Measurements from ENCODE around the gene MLYCD. TPM values are rescaled to one million over a fixed set of nuclear protein-coding genes. Genes with fewer than 3 reads are reported as not detected.

MLYCD gene
- total and polyA plus RNA-seq, 7 donors: 8.3 to 21.6 (median 14.7) TPM

- peaks cover 6 to 44% of the 10 kb centered on the region in 2 donors for H3K36me3 ChIP-seq (ENCODE audit: insufficient read depth in 1 of 2, low read depth in 1 of 2)
- peak overlapping the region; percentile 5 for H3K27ac ChIP-seq
- no peaks in the 10 kb centered on the region for H3K27me3 ChIP-seq (ENCODE audit: insufficient read depth in 3 of 3, low read length in 2 of 3)
- no peak overlapping the region for H3K4me3 ChIP-seq
- H3K4me1 ChIP-seq: peaks cover 29% of the 10 kb centered on the region
- H3K9me3 ChIP-seq: no peaks in the 10 kb centered on the region
- DNase-seq: peak; percentile 81 to 85
- intact Hi-C loops (cut with DNase I): loop anchor here (5.0 to 10.0 kb wide), 3 partner anchors 106 to 228 kb away; partner anchors contain the start of gene TAF1C (in 1 of the 2)
- TF ChIP-seq CTCF (IDR thresholded peaks at IDR 0.05): peak; percentile 61
- no peak for ATAC-seq
- WGBS, 3 donors: 48 to 56% (median 55%) methylated on average over 22 of the region's 22 CpGs
These were observed 57.7 kb downstream of the MLYCD start for GRCh38 chr16:83956336-83957289.

GRCh38 chr16:83957296-83957855 is 58.5 kb downstream of the MLYCD start:
- H3K4me1 ChIP-seq: peaks cover 26% of the 10 kb centered on the region
- H3K27ac ChIP-seq: peak overlapping the region; percentile 5
- H3K9me3 ChIP-seq: no peaks in the 10 kb centered on the region
- no peak for TF ChIP-seq CTCF (IDR thresholded peaks at IDR 0.05)
- intact Hi-C loops (cut with DNase I): loop anchor here (5.0 to 10.0 kb wide), 3 partner anchors 105 to 227 kb away; partner anchors contain the start of gene TAF1C (in 1 of the 2)
- no peak for DNase-seq
- H3K4me3 ChIP-seq: no peak overlapping the region
- H3K36me3 ChIP-seq (ENCODE audit: insufficient read depth in 1 of 2, low read depth in 1 of 2): peaks cover 7 to 51% of the 10 kb centered on the region in 2 donors
- 88 to 95% (median 89%) methylated on average over 14 of the region's 14 CpGs for WGBS, 3 donors
- H3K27me3 ChIP-seq (ENCODE audit: insufficient read depth in 3 of 3, low read length in 2 of 3): no peaks in the 10 kb centered on the region
- ATAC-seq: no peak

GRCh38 chr16:83958137-83958845 is 59.4 kb downstream of the MLYCD start:
- DNase-seq: no peak
- no peak for ATAC-seq
- WGBS, 3 donors: 82 to 88% (median 88%) methylated on average over 21 of the region's 21 CpGs
- Histone ChIP-seq H3K4me1 (peaks cover 22% of the 10 kb centered on the region), H3K27me3 (ENCODE audit: insufficient read depth in 3 of 3, low read length in 2 of 3) (no peaks in the 10 kb centered on the region), H3K9me3 (no peaks in the 10 kb centered on the region), H3K27ac (peak overlapping the region; percentile 24), H3K36me3 (ENCODE audit: insufficient read depth in 1 of 2, low read depth in 1 of 2) (peaks cover 12 to 61% of the 10 kb centered on the region in 2 donors), H3K4me3 (no peak overlapping the region)
- intact Hi-C loops (cut with DNase I): loop anchor here (5.0 to 10.0 kb wide), 3 partner anchors 104 to 227 kb away; partner anchors contain the start of gene TAF1C (in 1 of the 2)
- no peak for TF ChIP-seq CTCF (IDR thresholded peaks at IDR 0.05)

GRCh38 chr16:83958846-83959565 is 60.1 kb downstream of the MLYCD start:
- Histone ChIP-seq H3K36me3 (ENCODE audit: insufficient read depth in 1 of 2, low read depth in 1 of 2) (peaks cover 12 to 68% of the 10 kb centered on the region in 2 donors), H3K27me3 (ENCODE audit: insufficient read depth in 3 of 3, low read length in 2 of 3) (no peaks in the 10 kb centered on the region), H3K4me1 (peaks cover 22% of the 10 kb centered on the region), H3K4me3 (no peak overlapping the region), H3K9me3 (no peaks in the 10 kb centered on the region), H3K27ac (peak overlapping the region; percentile 54)
- DNase-seq: no peak
- peak in 3 of 4 donors; percentile 33 to 52 (median 34) for ATAC-seq
- 56 to 71% (median 61%) methylated on average over 21 of the region's 21 CpGs for WGBS, 3 donors
- TF ChIP-seq CTCF (IDR thresholded peaks at IDR 0.05): no peak
- intact Hi-C loops (cut with DNase I): loop anchor here (5.0 to 10.0 kb wide), 3 partner anchors 103 to 226 kb away; partner anchors contain the start of gene TAF1C (in 1 of the 2)
